ENCODE data around the gene CTXND1. TPM values are rescaled to one million over a fixed set of nuclear protein-coding genes. Genes with fewer than 3 reads are reported as not detected.

The CTXND1 gene
- total RNA-seq, 1 donor from 2014 or later = not detected

- DNase-seq (ENCODE audit: extremely low read depth, low read depth, low spot score) = no peak
Observed at GRCh38 chr15:80210611-80211573, 41.1 kb downstream of the CTXND1 start.

GRCh38 chr15:80208758-80209734 lies 43.0 kb downstream of the CTXND1 start:
- no peak for DNase-seq (ENCODE audit: extremely low read depth, low read depth, low spot score)

- DNase-seq (ENCODE audit: extremely low read depth, low read depth, low spot score) = no peak
Observed at GRCh38 chr15:80207887-80208286, 44.1 kb downstream of the CTXND1 start.

GRCh38 chr15:80204231-80204630 lies 47.8 kb downstream of the CTXND1 start:
- no peak for DNase-seq (ENCODE audit: extremely low read depth, low read depth, low spot score)

- no peak for DNase-seq (ENCODE audit: extremely low read depth, low read depth, low spot score)
Observed at GRCh38 chr15:80203361-80203885, 48.6 kb downstream of the CTXND1 start.

GRCh38 chr15:80202641-80203360 lies 49.2 kb downstream of the CTXND1 start:
- no peak for DNase-seq (ENCODE audit: extremely low read depth, low read depth, low spot score)

- no peak for DNase-seq (ENCODE audit: extremely low read depth, low read depth, low spot score)
Observed at GRCh38 chr15:80202016-80202315, 50.0 kb downstream of the CTXND1 start.

GRCh38 chr15:80201256-80202015 lies 50.6 kb downstream of the CTXND1 start:
- no peak for DNase-seq (ENCODE audit: extremely low read depth, low read depth, low spot score)

- DNase-seq (ENCODE audit: extremely low read depth, low read depth, low spot score) = no peak
Observed at GRCh38 chr15:80199869-80200268, 52.1 kb downstream of the CTXND1 start.

- DNase-seq (ENCODE audit: extremely low read depth, low read depth, low spot score) = no peak
Observed at GRCh38 chr15:80199366-80199765, 52.6 kb downstream of the CTXND1 start.

GRCh38 chr15:80194914-80195313 lies 57.1 kb downstream of the CTXND1 start:
- DNase-seq (ENCODE audit: extremely low read depth, low read depth, low spot score) = no peak

- DNase-seq (ENCODE audit: extremely low read depth, low read depth, low spot score) = no peak
Observed at GRCh38 chr15:80194186-80194585, 57.8 kb downstream of the CTXND1 start.

GRCh38 chr15:80191897-80192595 lies 60.0 kb downstream of the CTXND1 start:
- DNase-seq (ENCODE audit: extremely low read depth, low read depth, low spot score) = no peak

- no peak for DNase-seq (ENCODE audit: extremely low read depth, low read depth, low spot score)
Observed at GRCh38 chr15:80191198-80191597, 60.8 kb downstream of the CTXND1 start.

GRCh38 chr15:80188251-80188650 lies 63.8 kb downstream of the CTXND1 start:
- no peak for DNase-seq (ENCODE audit: extremely low read depth, low read depth, low spot score)

- no peak for DNase-seq (ENCODE audit: extremely low read depth, low read depth, low spot score)
Observed at GRCh38 chr15:80186597-80186996, 65.4 kb downstream of the CTXND1 start.

- DNase-seq (ENCODE audit: extremely low read depth, low read depth, low spot score) = no peak
Observed at GRCh38 chr15:80186066-80186465, 65.9 kb downstream of the CTXND1 start.

- no peak for DNase-seq (ENCODE audit: extremely low read depth, low read depth, low spot score)
Observed at GRCh38 chr15:80185152-80185551, 66.9 kb downstream of the CTXND1 start.

- DNase-seq (ENCODE audit: extremely low read depth, low read depth, low spot score) = no peak
Observed at GRCh38 chr15:80184554-80184953, 67.5 kb downstream of the CTXND1 start.
